ENCODE results near the gene NCR2.

DNA sequence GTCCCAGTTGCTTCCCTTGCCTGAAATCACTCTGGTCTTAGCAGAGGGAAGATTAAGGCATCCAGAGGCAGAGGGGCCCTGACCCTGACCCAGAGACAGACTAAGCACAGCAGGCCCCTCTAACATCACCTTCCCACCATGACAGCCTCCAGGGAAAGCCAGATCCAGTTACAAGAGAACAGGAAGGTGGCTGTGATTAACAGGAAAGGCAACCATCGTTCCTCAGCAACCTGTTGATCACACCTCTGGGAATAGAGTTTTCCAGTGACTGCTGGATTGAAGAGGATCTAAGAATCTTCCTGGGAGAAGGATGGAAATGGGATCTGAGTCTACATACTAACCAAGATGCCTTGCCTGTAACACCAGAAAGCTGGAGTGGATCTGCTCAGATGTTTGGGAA, 43.7 kb upstream of the NCR2 start:
- TF ChIP-seq, protein P1, sequence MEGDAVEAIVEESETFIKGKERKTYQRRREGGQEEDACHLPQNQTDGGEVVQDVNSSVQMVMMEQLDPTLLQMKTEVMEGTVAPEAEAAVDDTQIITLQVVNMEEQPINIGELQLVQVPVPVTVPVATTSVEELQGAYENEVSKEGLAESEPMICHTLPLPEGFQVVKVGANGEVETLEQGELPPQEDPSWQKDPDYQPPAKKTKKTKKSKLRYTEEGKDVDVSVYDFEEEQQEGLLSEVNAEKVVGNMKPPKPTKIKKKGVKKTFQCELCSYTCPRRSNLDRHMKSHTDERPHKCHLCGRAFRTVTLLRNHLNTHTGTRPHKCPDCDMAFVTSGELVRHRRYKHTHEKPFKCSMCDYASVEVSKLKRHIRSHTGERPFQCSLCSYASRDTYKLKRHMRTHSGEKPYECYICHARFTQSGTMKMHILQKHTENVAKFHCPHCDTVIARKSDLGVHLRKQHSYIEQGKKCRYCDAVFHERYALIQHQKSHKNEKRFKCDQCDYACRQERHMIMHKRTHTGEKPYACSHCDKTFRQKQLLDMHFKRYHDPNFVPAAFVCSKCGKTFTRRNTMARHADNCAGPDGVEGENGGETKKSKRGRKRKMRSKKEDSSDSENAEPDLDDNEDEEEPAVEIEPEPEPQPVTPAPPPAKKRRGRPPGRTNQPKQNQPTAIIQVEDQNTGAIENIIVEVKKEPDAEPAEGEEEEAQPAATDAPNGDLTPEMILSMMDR (tag by site-specific recombination; IDR thresholded peaks at IDR 0.05) = no peak
- TF ChIP-seq, protein P2, sequence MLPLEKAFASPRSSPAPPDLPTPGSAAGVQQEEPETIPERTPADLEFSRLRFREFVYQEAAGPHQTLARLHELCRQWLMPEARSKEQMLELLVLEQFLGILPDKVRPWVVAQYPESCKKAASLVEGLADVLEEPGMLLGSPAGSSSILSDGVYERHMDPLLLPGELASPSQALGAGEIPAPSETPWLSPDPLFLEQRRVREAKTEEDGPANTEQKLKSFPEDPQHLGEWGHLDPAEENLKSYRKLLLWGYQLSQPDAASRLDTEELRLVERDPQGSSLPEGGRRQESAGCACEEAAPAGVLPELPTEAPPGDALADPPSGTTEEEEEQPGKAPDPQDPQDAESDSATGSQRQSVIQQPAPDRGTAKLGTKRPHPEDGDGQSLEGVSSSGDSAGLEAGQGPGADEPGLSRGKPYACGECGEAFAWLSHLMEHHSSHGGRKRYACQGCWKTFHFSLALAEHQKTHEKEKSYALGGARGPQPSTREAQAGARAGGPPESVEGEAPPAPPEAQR (tag by site-specific recombination; IDR thresholded peaks at IDR 0.05) = no peak
- TF ChIP-seq, protein P3, sequence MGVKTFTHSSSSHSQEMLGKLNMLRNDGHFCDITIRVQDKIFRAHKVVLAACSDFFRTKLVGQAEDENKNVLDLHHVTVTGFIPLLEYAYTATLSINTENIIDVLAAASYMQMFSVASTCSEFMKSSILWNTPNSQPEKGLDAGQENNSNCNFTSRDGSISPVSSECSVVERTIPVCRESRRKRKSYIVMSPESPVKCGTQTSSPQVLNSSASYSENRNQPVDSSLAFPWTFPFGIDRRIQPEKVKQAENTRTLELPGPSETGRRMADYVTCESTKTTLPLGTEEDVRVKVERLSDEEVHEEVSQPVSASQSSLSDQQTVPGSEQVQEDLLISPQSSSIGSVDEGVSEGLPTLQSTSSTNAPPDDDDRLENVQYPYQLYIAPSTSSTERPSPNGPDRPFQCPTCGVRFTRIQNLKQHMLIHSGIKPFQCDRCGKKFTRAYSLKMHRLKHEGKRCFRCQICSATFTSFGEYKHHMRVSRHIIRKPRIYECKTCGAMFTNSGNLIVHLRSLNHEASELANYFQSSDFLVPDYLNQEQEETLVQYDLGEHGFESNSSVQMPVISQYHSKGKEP (tag by site-specific recombination; IDR thresholded peaks at IDR 0.05) = no peak
- TF ChIP-seq ZNF24 (tag by site-specific recombination; IDR thresholded peaks at IDR 0.05) = no peak

All from HEK293 (cell line).